ENCODE results near the gene NCF1. TPM values are rescaled to one million over a fixed set of nuclear protein-coding genes. Genes with fewer than 3 reads are reported as not detected.
"Not testable (repeated sequence)": the region's sequence is repeated elsewhere in the genome, so short reads cannot be mapped to it uniquely, and the experiment has no call there.

NCF1 gene
- polyA plus RNA-seq, 3 donors: 489 to 1,218 (median 508) TPM

- H3K27me3 Mint-ChIP-seq (ENCODE audit: low read depth in 3 of 3); H3K36me3 ChIP-seq (replicated peaks in 1 of 2; ENCODE audit: control insufficient read depth in 1 of 2, insufficient read depth in 2 of 2, low read length in 2 of 2); H2AFZ ChIP-seq (ENCODE audit: insufficient read depth, low read depth, low read length, poor library complexity, severe bottlenecking); H3K4me3 ChIP-seq (replicated peaks in 1 of 3; ENCODE audit: low read depth in 2 of 3, low read length in 3 of 3); H4K20me1 ChIP-seq (ENCODE audit: insufficient read depth, low read length); H3K9ac ChIP-seq (ENCODE audit: insufficient read depth, low read length, poor library complexity, severe bottlenecking); H3K79me2 ChIP-seq (ENCODE audit: insufficient read depth, low read length); H3K4me1 ChIP-seq (ENCODE audit: control insufficient read depth in 1 of 2, insufficient read depth in 2 of 2, low read length in 2 of 2); DNase-seq; H3K4me3 Mint-ChIP-seq; intact Hi-C loops (cut with micrococcal nuclease); H3K4me1 Mint-ChIP-seq; H3K36me3 Mint-ChIP-seq; H3K9me3 Mint-ChIP-seq; H3K4me2 ChIP-seq (replicated peaks; ENCODE audit: extremely low read depth, low read length, poor library complexity, severe bottlenecking); H3K27me3 ChIP-seq (ENCODE audit: control insufficient read depth in 2 of 2, insufficient read depth in 2 of 2, low read length in 2 of 2); H3K9me3 ChIP-seq (replicated peaks in 1 of 2; ENCODE audit: control insufficient read depth in 1 of 2, insufficient read depth in 1 of 2, low read length in 2 of 2); H3K27ac ChIP-seq (ENCODE audit: low read depth in 1 of 2, low read length in 2 of 2): not testable (repeated sequence)
- peak overlapping the region in 5 of 7 donors; percentile 41 to 79 (median 69) for H3K27ac Mint-ChIP-seq
- WGBS (ENCODE audit: insufficient coverage): no CpG with 5 or more reads among the region's 24 CpGs
Measured at GRCh38 chr7:74789200-74789736, 15.5 kb downstream of the NCF1 start.

- H3K27me3 Mint-ChIP-seq (ENCODE audit: low read depth in 3 of 3); H3K36me3 Mint-ChIP-seq; H3K4me3 Mint-ChIP-seq; H3K4me3 ChIP-seq (replicated peaks in 1 of 3; ENCODE audit: low read depth in 2 of 3, low read length in 3 of 3); DNase-seq; H3K9ac ChIP-seq (ENCODE audit: insufficient read depth, low read length, poor library complexity, severe bottlenecking); H3K9me3 ChIP-seq (replicated peaks in 1 of 2; ENCODE audit: control insufficient read depth in 1 of 2, insufficient read depth in 1 of 2, low read length in 2 of 2); H3K27ac Mint-ChIP-seq; H3K79me2 ChIP-seq (ENCODE audit: insufficient read depth, low read length); H3K4me1 Mint-ChIP-seq; H4K20me1 ChIP-seq (ENCODE audit: insufficient read depth, low read length); H3K4me2 ChIP-seq (replicated peaks; ENCODE audit: extremely low read depth, low read length, poor library complexity, severe bottlenecking); H3K36me3 ChIP-seq (replicated peaks in 1 of 2; ENCODE audit: control insufficient read depth in 1 of 2, insufficient read depth in 2 of 2, low read length in 2 of 2); intact Hi-C loops (cut with micrococcal nuclease); H3K4me1 ChIP-seq (ENCODE audit: control insufficient read depth in 1 of 2, insufficient read depth in 2 of 2, low read length in 2 of 2); H3K9me3 Mint-ChIP-seq; H2AFZ ChIP-seq (ENCODE audit: insufficient read depth, low read depth, low read length, poor library complexity, severe bottlenecking); H3K27me3 ChIP-seq (ENCODE audit: control insufficient read depth in 2 of 2, insufficient read depth in 2 of 2, low read length in 2 of 2); H3K27ac ChIP-seq (ENCODE audit: low read depth in 1 of 2, low read length in 2 of 2): not testable (repeated sequence)
- WGBS (ENCODE audit: insufficient coverage): no CpG with 5 or more reads among the region's 27 CpGs
Measured at GRCh38 chr7:74797848-74798622, 24.2 kb downstream of the NCF1 start.

DNA sequence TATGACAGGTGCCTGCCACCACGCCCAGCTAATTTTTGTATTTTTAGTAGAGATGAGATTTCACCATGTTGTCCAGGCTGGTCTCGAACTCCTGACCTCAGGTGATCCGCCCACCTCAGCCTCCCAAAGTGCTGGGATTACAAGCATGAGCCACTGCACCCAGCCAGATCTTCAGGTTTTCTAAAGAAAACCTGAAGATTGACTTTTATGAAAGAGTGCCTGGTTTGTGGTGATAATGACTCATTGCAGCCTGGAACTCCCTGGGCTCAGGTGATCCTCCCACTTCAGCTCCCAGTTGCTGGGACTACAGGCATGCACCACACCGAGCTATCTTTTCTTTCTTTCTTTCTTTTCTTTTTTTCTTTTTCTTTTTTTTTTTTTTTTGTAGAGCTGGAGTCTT is 24.8 kb downstream of the NCF1 start:
- H3K4me3 ChIP-seq (replicated peaks in 1 of 3; ENCODE audit: low read depth in 2 of 3, low read length in 3 of 3); H3K27me3 Mint-ChIP-seq (ENCODE audit: low read depth in 3 of 3); H3K9me3 ChIP-seq (replicated peaks in 1 of 2; ENCODE audit: control insufficient read depth in 1 of 2, insufficient read depth in 1 of 2, low read length in 2 of 2); H3K27me3 ChIP-seq (ENCODE audit: control insufficient read depth in 2 of 2, insufficient read depth in 2 of 2, low read length in 2 of 2); H2AFZ ChIP-seq (ENCODE audit: insufficient read depth, low read depth, low read length, poor library complexity, severe bottlenecking); H3K36me3 ChIP-seq (replicated peaks in 1 of 2; ENCODE audit: control insufficient read depth in 1 of 2, insufficient read depth in 2 of 2, low read length in 2 of 2); H3K9me3 Mint-ChIP-seq; H3K9ac ChIP-seq (ENCODE audit: insufficient read depth, low read length, poor library complexity, severe bottlenecking); H3K4me3 Mint-ChIP-seq; H3K79me2 ChIP-seq (ENCODE audit: insufficient read depth, low read length); DNase-seq; H3K27ac ChIP-seq (ENCODE audit: low read depth in 1 of 2, low read length in 2 of 2); intact Hi-C loops (cut with micrococcal nuclease); H3K36me3 Mint-ChIP-seq; H3K4me1 Mint-ChIP-seq; H3K4me2 ChIP-seq (replicated peaks; ENCODE audit: extremely low read depth, low read length, poor library complexity, severe bottlenecking); H3K27ac Mint-ChIP-seq; H3K4me1 ChIP-seq (ENCODE audit: control insufficient read depth in 1 of 2, insufficient read depth in 2 of 2, low read length in 2 of 2); H4K20me1 ChIP-seq (ENCODE audit: insufficient read depth, low read length): not testable (repeated sequence)
- no CpG with 5 or more reads among the region's 4 CpGs for WGBS (ENCODE audit: insufficient coverage)

DNA sequence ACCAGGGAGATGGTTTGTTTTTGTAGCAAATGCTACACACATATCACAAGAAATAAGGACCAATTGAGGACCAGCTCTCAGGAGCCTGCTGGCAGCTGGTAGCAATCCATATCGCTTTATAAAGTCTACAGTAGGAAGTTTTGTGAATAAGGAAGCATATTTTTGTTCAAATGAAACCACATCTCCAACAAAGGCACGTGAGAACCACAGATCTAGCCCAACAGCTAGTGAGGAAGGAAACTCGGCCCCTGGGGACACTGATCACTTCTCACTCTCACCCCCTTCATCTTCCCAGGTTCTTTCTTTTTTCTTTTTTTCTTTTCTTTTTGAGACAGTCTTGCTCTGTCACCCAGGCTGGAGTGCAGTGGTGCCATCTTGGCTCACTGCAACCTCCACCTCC is 42.1 kb downstream of the NCF1 start:
- H3K27ac ChIP-seq (ENCODE audit: low read depth in 1 of 2, low read length in 2 of 2); H3K27me3 ChIP-seq (ENCODE audit: control insufficient read depth in 2 of 2, insufficient read depth in 2 of 2, low read length in 2 of 2); H3K36me3 Mint-ChIP-seq; H3K36me3 ChIP-seq (replicated peaks in 1 of 2; ENCODE audit: control insufficient read depth in 1 of 2, insufficient read depth in 2 of 2, low read length in 2 of 2); H3K4me2 ChIP-seq (replicated peaks; ENCODE audit: extremely low read depth, low read length, poor library complexity, severe bottlenecking); H2AFZ ChIP-seq (ENCODE audit: insufficient read depth, low read depth, low read length, poor library complexity, severe bottlenecking); H3K4me3 Mint-ChIP-seq; H3K79me2 ChIP-seq (ENCODE audit: insufficient read depth, low read length); H4K20me1 ChIP-seq (ENCODE audit: insufficient read depth, low read length); H3K27me3 Mint-ChIP-seq (ENCODE audit: low read depth in 3 of 3); H3K9me3 Mint-ChIP-seq; H3K4me1 Mint-ChIP-seq; H3K4me1 ChIP-seq (ENCODE audit: control insufficient read depth in 1 of 2, insufficient read depth in 2 of 2, low read length in 2 of 2); H3K9me3 ChIP-seq (replicated peaks in 1 of 2; ENCODE audit: control insufficient read depth in 1 of 2, insufficient read depth in 1 of 2, low read length in 2 of 2); H3K27ac Mint-ChIP-seq; H3K4me3 ChIP-seq (replicated peaks in 1 of 3; ENCODE audit: low read depth in 2 of 3, low read length in 3 of 3); DNase-seq; H3K9ac ChIP-seq (ENCODE audit: insufficient read depth, low read length, poor library complexity, severe bottlenecking); intact Hi-C loops (cut with micrococcal nuclease): not testable (repeated sequence)
- WGBS (ENCODE audit: insufficient coverage): no CpG with 5 or more reads among the region's 3 CpGs
